NCI-H526 (cell line): Measurements from ENCODE around the gene ERH.
A peak's percentile ranks its signal among the peaks of the same experiment; 100 is the strongest.
"Not testable (repeated sequence)": the region's sequence is repeated elsewhere in the genome, so short reads cannot be mapped to it uniquely, and the experiment has no call there.

Source experiments
- DNase-seq, 2 experiments: peaks; one replicate each; lab custom pipeline; 2025; lab: John Stamatoyannopoulos, UW

Gene ERH

GRCh38 chr14:69398053-69398817, at the start of gene ERH, which contains the start of gene SLC39A9:
ERH (minus strand) TSS chr14:69398299; CDS start chr14:69398233, 66 bp downstream.
SLC39A9 (plus strand) TSS chr14:69398692; CDS start chr14:69399370, 678 bp downstream.
- peak; percentile 97 to 98 for DNase-seq

DNA sequence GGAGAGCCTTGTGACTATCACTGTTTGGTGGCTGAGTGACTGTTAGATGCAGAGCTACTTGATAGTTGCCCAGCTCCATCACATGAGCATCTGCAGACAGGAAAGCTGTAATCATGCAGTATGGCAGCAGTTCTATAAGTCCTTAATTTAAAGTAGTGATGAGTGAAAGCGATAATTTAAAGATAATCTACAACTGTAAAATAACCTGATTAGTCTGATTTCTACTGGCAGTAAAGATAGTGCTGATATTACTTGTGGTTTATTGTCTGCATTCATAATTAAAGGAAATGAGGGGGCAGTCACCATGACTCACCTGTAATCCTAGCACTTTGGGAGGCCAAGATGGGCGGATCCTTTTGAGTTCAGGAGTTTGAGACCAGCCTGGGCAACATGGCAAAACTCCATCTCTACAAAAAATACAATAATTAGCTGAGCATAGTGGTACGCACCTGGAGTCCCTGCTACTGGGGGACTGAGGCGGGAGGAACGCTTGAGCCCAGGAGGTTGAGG, 45.3 kb upstream of the ERH start:
- no peak for DNase-seq

DNA sequence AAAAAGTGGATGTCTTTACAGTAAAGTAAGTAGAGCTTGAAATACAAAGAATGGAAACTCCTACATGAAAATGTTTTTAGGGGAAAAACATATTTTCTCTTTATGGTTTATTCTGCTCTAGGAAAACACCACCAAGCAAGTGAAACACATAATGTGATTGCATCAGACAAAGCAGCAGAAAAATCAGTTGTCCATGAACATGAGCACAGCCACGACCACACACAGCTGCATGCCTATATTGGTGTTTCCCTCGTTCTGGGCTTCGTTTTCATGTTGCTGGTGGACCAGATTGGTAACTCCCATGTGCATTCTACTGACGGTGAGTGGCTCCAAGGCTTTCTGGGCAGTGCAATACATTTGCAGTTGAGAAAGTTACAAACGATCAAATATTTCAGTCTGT, 43.8 kb upstream of the ERH start:
- no peak for DNase-seq

GRCh38 chr14:69439521-69440270, 41.6 kb upstream of the ERH start:
- no peak for DNase-seq

GRCh38 chr14:69432364-69432763, 34.3 kb upstream of the ERH start:
- no peak for DNase-seq

GRCh38 chr14:69430306-69430939, 32.3 kb upstream of the ERH start:
- no peak for DNase-seq

DNA sequence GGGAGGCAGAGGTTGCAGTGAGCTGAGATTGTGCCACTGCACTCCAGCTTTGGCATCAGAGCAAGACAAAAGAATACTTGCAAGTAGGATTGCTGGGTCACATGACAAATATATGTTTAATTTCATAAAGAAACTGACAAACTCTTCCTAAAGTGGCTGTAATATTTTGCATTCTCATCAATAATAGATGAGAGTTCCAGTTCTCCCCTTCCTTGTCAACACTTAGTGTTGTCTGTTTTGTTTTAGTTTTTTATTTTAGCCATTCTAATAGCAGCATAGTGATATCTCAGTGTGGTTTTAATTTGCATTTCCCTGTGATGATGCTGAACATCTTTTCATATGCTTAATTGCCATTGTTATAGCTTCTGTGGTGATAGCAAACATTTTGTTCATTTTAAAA, 31.5 kb upstream of the ERH start:
- DNase-seq: no peak

- DNase-seq: no peak
Measured at GRCh38 chr14:69428289-69428998, 30.3 kb upstream of the ERH start.

DNA sequence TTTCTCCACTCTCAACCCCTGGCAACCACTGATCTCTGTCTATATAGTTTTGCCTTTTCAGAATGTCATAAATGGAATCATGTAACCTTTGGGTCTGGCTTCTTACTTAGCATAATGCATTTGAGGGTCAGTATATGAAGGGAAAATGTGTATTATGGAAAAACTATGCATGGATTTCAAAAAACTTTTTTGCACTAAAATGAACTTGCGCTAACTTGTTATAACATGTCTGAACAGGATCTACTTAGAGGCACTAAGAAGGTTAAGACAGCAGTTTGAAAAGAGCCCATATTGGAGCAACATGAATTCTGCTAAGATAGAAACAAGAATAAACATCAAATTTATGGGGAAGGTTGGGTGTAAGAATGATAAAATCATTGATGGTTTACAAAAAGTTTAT, 29.5 kb upstream of the ERH start:
- DNase-seq: no peak

GRCh38 chr14:69424149-69424923, 26.2 kb upstream of the ERH start:
- no peak for DNase-seq

GRCh38 chr14:69423279-69423678, 25.2 kb upstream of the ERH start:
- no peak for DNase-seq

- not testable (repeated sequence) for DNase-seq
Measured at GRCh38 chr14:69416087-69416486, 18.0 kb upstream of the ERH start.

DNA sequence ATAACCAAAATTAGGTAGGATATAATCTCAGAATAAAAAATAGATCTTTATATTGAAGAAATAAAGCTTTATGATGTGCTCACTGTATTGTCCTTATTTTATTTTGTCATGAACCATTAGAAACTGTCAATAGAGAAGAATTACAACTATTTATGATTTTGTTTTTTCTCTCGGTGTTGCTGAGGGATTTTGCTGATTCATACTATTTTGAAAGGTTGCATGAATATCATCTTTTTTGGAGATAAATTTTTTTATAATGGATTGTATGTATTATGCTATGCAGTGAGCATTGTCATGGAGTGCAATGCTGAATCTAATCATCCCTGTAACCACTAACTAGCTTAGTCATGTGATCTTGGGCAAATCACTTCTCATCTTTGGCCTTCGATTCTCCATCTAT, 15.4 kb upstream of the ERH start:
- no peak for DNase-seq

GRCh38 chr14:69408331-69408960, 10.3 kb upstream of the ERH start:
- no peak for DNase-seq

- DNase-seq: no peak
Measured at GRCh38 chr14:69405762-69406161, 7.7 kb upstream of the ERH start.

GRCh38 chr14:69404883-69405282, 6.8 kb upstream of the ERH start:
- no peak for DNase-seq

- no peak for DNase-seq
Measured at GRCh38 chr14:69404478-69404877, 6.4 kb upstream of the ERH start.

DNA sequence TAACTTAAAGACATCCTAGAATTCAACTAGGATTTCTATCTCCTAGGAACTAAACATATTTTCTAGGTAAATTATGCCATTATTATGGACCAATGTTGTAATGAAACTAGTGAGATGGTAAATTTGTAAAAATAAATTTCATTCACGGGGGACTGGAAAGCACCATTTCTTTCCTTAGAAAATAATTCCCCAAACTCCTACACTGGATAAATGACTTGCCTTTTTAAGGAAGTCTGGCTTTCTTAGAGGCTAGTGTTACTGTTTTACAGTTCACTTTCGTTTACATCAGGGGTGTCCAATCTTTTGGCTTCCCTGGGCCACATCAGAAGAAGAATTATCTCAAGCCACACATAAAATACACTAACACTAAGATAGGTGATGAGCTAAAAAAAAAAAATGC, 3.7 kb upstream of the ERH start:
- DNase-seq: no peak

DNA sequence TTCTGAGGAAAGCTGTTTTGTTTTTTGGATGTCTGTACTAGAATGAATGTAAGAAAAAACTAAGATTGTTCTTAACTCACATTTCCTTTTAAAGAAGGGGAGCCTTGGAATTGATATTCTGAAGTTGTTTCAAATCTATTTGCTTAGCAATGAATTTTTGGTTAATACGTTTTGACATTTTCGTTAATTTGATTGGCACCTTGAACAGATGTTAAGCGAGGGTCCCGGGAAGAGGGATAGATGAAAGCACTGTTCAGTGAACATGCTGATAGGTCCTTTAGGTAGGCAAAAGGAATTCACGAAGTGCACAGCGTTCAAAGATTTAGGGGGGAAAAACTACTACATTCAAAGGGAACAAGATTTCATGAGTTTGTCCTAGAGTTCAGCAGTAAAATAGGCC, 2.1 kb upstream of the ERH start:
- no peak for DNase-seq

DNA sequence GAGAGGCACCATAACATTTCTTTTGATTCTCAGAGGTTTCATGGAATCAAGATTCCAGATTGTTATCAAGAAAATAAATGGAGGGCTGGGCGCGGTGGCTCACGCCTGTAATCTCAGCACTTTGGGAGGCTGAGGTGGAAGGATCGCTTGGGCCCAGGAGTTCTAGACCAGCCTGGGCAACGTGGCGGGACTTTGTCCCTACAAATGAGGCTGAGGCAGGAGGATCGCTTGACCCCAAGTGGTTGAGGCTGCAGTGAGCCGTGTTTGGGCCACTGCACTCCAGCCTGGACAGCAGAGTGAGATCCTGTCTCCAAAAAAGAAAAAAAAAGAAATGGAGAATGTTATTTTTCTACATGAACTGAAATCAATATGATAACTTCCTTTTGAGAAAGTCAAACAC, 1.7 kb upstream of the ERH start:
- DNase-seq: no peak

GRCh38 chr14:69398818-69399210, 715 bp upstream of the ERH start:
- peak in 1 of 2 experiments; percentile 51 for DNase-seq
